Measurements from ENCODE around the gene COL4A3.

The COL4A3 gene

GRCh38 chr2:227295806-227296205 is 131.4 kb downstream of the COL4A3 start:
- no peak for TF ChIP-seq CTCF (IDR thresholded peaks at IDR 0.05; ENCODE audit: low read depth, low read length)
- no peaks in the 10 kb centered on the region for H3K36me3 ChIP-seq
- no peak overlapping the region for H3K4me3 ChIP-seq (ENCODE audit: low read depth, low read length)
- no peaks in the 10 kb centered on the region for H3K27me3 ChIP-seq (ENCODE audit: insufficient read depth, low read depth, severe bottlenecking)
- H3K9me3 ChIP-seq (ENCODE audit: severe bottlenecking): no peaks in the 10 kb centered on the region
- DNase-seq: no peak
- no peak overlapping the region for H3K27ac ChIP-seq

- TF ChIP-seq CTCF (IDR thresholded peaks at IDR 0.05; ENCODE audit: low read depth, low read length): no peak
- no peaks in the 10 kb centered on the region for H3K27me3 ChIP-seq (ENCODE audit: insufficient read depth, low read depth, severe bottlenecking)
- H3K27ac ChIP-seq: no peak overlapping the region
- no peak for DNase-seq
- no peak overlapping the region for H3K4me3 ChIP-seq (ENCODE audit: low read depth, low read length)
- H3K9me3 ChIP-seq (ENCODE audit: severe bottlenecking): no peaks in the 10 kb centered on the region
- H3K36me3 ChIP-seq: no peaks in the 10 kb centered on the region
These were observed 132.4 kb downstream of the COL4A3 start for GRCh38 chr2:227296671-227297405.

- TF ChIP-seq CTCF (IDR thresholded peaks at IDR 0.05; ENCODE audit: low read depth, low read length): no peak
- H3K27me3 ChIP-seq (ENCODE audit: insufficient read depth, low read depth, severe bottlenecking): no peaks in the 10 kb centered on the region
- H3K36me3 ChIP-seq: no peaks in the 10 kb centered on the region
- no peaks in the 10 kb centered on the region for H3K9me3 ChIP-seq (ENCODE audit: severe bottlenecking)
- no peak overlapping the region for H3K4me3 ChIP-seq (ENCODE audit: low read depth, low read length)
- DNase-seq: no peak
- no peak overlapping the region for H3K27ac ChIP-seq
These were observed 137.1 kb downstream of the COL4A3 start for GRCh38 chr2:227301523-227301922.

- no peaks in the 10 kb centered on the region for H3K9me3 ChIP-seq (ENCODE audit: severe bottlenecking)
- no peak overlapping the region for H3K4me3 ChIP-seq (ENCODE audit: low read depth, low read length)
- H3K36me3 ChIP-seq: no peaks in the 10 kb centered on the region
- no peak for DNase-seq
- TF ChIP-seq CTCF (IDR thresholded peaks at IDR 0.05; ENCODE audit: low read depth, low read length): no peak
- H3K27ac ChIP-seq: no peak overlapping the region
- H3K27me3 ChIP-seq (ENCODE audit: insufficient read depth, low read depth, severe bottlenecking): no peaks in the 10 kb centered on the region
These were observed 144.4 kb downstream of the COL4A3 start for GRCh38 chr2:227308784-227309183.

GRCh38 chr2:227310756-227311110 is 146.3 kb downstream of the COL4A3 start:
- H3K9me3 ChIP-seq (ENCODE audit: severe bottlenecking): no peaks in the 10 kb centered on the region
- no peak overlapping the region for H3K4me3 ChIP-seq (ENCODE audit: low read depth, low read length)
- no peak overlapping the region for H3K27ac ChIP-seq
- no peak for DNase-seq
- no peaks in the 10 kb centered on the region for H3K27me3 ChIP-seq (ENCODE audit: insufficient read depth, low read depth, severe bottlenecking)
- no peaks in the 10 kb centered on the region for H3K36me3 ChIP-seq
- TF ChIP-seq CTCF (IDR thresholded peaks at IDR 0.05; ENCODE audit: low read depth, low read length): no peak

All from WERI-Rb-1 (cell line).